Sigmoid colon (tissue), 4 donors: ENCODE measurements around the gene HDAC4.

Experiments used
- EP300 ChIP-seq, 4 donors: sonication (generic); formaldehyde crosslinking; IDR thresholded peaks; one replicate each; pipeline ENCODE4 v1.6.1; 2017; ENCODE audit warnings: antibody characterized with exemption in 4 of 4
- POLR2A ChIP-seq, 2 donors: fragments of 450-650 bp; IDR thresholded peaks; one replicate each; pipeline ENCODE4 v1.6.1; 2016; ENCODE audit warnings: antibody characterized with exemption in 2 of 2, mild to moderate bottlenecking in 2 of 2, moderate library complexity in 2 of 2
- POLR2AphosphoS5 ChIP-seq, 4 donors: sonication (generic); formaldehyde crosslinking; IDR thresholded peaks; one replicate each; pipeline ENCODE4 v1.6.1; 2017; ENCODE audit warnings: antibody characterized with exemption in 4 of 4
- TF ChIP-seq, protein P1 (sequence below), 4 experiments: fragments of 450-650 bp in 3 of 4; fragments of 200-600 bp in 1 of 4; IDR thresholded peaks; one replicate each; pipeline ENCODE4 v1.5.1; 2016 to 2019; ENCODE audit warnings: antibody characterized with exemption in 4 of 4, mild to moderate bottlenecking in 3 of 4, moderate library complexity in 2 of 4

DNA sequence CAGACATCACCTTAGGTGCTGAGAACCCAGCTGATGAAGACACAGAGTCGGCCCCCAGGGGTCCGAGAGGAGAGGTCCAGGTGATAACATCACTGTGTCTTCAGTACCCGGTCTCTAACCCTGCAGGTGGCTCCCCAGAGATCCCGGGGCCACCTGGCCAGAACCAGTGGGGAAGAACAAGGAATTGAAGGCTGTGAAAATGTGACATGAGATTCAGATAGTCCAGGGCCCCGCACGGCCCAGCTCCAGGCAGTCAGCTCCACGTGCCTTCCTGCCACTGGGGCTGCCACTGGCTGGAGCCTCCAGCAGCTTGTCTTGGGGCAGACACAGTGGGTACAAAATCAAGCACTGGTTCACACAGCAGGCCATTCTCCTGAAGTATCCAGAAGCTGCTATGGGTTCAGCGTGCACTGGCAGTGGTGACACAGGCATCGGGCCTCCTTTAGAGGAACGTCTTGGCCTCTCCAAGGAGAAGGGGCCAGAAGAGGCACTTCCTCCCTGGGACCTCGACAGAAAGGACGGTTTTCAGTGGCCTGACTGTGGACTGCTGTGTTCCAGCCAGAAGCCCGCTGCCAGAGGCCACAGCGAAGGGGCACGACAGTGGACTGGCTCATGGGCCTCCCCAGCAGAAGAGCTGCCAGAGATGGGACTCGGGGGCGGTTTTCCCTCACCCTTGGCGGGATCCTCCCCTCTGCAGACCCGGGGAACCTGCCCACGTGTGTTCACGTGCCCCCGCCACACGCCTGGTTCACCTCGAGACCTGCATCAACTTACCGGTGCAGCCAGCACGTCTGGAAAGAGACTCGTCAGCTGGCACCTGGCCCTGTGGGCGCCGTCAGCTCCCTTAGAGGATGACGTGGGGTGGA, 150.4 kb downstream of the HDAC4 start:
- TF ChIP-seq, protein P1, sequence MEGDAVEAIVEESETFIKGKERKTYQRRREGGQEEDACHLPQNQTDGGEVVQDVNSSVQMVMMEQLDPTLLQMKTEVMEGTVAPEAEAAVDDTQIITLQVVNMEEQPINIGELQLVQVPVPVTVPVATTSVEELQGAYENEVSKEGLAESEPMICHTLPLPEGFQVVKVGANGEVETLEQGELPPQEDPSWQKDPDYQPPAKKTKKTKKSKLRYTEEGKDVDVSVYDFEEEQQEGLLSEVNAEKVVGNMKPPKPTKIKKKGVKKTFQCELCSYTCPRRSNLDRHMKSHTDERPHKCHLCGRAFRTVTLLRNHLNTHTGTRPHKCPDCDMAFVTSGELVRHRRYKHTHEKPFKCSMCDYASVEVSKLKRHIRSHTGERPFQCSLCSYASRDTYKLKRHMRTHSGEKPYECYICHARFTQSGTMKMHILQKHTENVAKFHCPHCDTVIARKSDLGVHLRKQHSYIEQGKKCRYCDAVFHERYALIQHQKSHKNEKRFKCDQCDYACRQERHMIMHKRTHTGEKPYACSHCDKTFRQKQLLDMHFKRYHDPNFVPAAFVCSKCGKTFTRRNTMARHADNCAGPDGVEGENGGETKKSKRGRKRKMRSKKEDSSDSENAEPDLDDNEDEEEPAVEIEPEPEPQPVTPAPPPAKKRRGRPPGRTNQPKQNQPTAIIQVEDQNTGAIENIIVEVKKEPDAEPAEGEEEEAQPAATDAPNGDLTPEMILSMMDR (IDR thresholded peaks at IDR 0.05): no peak
- TF ChIP-seq EP300 (IDR thresholded peaks at IDR 0.05): no peak
- TF ChIP-seq POLR2A (IDR thresholded peaks at IDR 0.05): no peak
- no peak for TF ChIP-seq POLR2AphosphoS5 (IDR thresholded peaks at IDR 0.05)
